A673 (cell line): Measurements from ENCODE around the gene SNAPIN.

Experiments
- CTCF ChIP-seq: fragments of 300-800, 200-600 bp; sonication (generic); conservative IDR thresholded peaks from 2 replicates; pipeline ENCODE4 v1.5.1; 2017; ENCODE audit warnings: low read depth, mild to moderate bottlenecking, antibody characterized with exemption, low read length, moderate library complexity, mixed read lengths
- EZH2 ChIP-seq: fragments of 200-600 bp; sonication (generic); IDR thresholded peaks from 2 replicates; pipeline ENCODE4 v1.6.1; 2017; ENCODE audit warnings: borderline replicate concordance, low read depth, mild to moderate bottlenecking, mixed read lengths, antibody characterized with exemption, low read length; ENCODE audit not compliant: poor library complexity, severe bottlenecking

DNA sequence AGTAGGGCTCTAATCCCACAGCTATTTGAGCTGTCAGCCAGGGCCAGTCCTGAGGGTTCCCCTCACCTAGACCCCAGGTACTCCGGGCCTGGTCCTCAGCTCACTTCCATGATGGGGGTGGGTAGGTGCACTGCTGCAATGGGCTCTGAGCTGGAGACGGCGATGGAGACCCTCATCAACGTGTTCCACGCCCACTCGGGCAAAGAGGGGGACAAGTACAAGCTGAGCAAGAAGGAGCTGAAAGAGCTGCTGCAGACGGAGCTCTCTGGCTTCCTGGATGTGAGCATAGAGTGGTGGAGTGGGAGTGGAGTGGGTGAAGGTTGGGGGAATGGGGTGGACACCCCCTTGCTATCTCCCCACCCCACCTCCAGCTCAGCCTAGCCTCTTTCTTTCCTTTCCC lies 28.1 kb upstream of the SNAPIN start:
- TF ChIP-seq CTCF = no peak
- TF ChIP-seq EZH2 = no peak
